Measurements from ENCODE around the gene DHRSX.

GRCh38 chrX:2360731-2361130 lies 140.0 kb downstream of the DHRSX start:
- TF ChIP-seq POLR2AphosphoS5 (IDR thresholded peaks at IDR 0.05) (no peak), CTCF (IDR thresholded peaks at IDR 0.05) (no peak)
